Hindlimb muscle (tissue), 1 donor: ENCODE data around the gene TMEM208. TPM values are rescaled to one million over a fixed set of nuclear protein-coding genes. Genes with fewer than 3 reads are reported as not detected.
A peak's percentile ranks its signal among the peaks of the same experiment; 100 is the strongest.

Experiments used
- DNase-seq: peaks from one replicate; pipeline ENCODE4 v3.0.0-alpha.2; 2013
- polyA plus RNA-seq: library from polyadenylated mRNA; unstranded; fragments of 120-200 nt; gene quantifications from one replicate; pipeline ENCODE4 v1.2.1, GENCODE V29; 2013; ENCODE audit not compliant: insufficient read length

The TMEM208 gene
- polyA plus RNA-seq: 17.5 TPM

DNA sequence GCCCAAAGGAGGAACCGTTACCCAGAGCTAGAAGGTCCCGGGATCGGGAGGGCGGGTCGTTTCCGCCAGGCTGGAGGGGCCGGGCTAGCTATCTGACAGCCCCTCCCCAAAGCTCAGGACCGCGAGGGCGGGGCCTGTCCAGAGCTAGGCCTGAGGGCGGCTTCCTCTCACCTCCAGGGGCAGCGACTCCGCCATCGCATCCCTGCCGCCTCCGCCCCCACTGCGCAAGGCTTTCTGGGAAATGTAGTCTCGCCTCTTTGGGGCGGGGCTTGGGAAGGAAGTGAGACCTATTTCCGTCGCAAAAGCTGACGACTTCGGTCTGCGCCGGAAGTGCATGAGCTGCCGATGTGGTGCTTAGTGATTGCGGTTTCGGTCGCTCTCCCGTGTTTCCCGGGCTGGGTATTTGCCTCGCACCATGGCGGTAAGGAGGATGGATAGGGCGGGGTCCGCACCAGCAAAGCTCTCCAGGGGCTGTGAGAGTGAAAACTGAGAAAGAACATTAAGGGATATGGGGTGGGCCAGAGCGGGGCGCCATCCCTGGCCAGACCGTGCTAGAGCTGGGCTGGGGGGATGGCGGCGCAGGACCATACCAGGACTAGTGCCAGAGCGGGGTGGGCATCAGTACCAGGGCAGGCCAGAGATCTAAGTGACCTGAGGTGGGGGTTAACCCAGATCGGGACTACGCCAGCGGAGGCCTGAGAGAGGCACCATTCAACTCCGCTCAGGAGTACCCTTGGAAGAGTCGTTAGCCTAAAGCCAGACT lies at the start of gene TMEM208:
Gene TMEM208, plus strand, starts transcription at position 327 of the 763 bp plus-strand sequence. Its CDS starts 89 bp downstream, at position 416.
- DNase-seq: peak; percentile 98

DNA sequence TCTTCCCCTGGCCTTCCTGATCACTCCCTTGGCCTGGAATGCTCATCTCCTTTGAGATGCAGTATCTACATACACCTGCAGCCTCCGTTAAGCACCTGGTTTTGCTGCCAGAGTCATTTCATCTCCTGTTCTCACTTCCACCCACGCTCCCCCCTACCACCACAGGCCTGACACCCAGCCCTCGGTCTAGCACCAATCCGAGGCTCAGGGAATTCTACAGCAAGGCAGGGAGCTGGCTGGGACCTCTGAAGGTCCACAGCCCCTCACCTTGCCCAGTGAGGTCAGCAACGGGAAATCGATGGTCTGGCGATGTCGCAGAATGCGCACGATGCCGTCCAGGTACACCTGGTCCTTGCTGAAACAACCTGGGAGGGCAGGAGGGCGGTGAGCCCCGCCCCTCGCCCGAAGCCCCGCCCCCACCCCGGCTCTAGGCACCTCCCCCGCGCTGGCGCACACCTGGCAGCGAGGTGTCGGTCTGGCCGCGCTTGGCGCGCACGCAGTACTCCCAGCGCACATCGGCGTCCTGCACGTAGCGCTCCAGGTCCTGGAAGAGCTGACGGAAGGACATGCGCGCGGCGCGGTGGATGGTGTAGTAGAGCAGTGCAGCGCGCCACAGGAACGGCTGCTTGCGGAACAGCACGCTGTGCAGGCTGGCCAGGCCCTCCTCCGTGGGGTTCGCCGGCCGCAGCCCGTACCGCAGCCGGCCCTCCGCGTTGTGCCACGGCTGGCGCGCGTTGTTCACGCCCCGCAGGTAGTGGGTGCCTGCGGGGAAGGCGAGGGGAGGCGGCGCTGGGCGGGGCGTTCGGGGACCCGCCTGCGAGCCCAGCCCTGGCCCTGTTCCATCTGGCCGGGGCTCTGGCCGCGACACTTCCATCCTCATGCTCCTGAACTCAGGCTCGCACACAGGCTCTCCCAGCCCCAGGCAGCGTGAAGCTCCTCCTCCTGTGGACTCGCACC lies 48.9 kb upstream of the TMEM208 start:
- DNase-seq: peak; percentile 57

DNA sequence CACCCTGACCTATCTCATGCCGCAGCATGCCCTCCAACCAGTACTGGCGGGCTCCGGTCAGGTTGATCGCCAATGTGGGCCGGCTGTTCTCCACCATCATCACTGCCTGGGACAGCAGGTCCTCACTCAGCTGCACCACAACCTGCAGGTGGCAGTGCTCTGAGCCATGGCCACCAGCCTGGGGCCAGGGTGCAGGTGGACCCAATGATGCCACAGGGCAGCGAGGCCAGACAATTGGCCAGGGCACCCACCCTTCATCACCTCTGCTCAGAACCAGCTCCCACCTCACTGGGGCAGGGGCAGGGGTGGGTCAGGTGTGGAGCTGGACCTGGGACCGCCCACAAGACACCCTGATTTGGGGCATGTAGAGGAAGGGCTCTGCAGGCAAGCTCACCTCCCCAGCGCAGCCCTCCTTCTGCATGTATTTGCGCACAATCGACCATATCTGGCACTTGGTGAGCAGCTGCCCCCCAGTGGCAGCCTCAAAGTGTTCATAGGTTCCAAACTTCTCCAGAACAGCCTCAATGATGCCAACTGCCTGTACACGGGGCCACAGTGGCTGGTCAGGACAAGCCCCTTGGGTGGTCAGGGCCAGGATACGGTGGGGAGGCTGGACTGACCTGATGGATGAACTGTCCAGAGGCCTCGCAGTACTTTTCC lies 47.4 kb upstream of the TMEM208 start:
- DNase-seq: no peak

DNA sequence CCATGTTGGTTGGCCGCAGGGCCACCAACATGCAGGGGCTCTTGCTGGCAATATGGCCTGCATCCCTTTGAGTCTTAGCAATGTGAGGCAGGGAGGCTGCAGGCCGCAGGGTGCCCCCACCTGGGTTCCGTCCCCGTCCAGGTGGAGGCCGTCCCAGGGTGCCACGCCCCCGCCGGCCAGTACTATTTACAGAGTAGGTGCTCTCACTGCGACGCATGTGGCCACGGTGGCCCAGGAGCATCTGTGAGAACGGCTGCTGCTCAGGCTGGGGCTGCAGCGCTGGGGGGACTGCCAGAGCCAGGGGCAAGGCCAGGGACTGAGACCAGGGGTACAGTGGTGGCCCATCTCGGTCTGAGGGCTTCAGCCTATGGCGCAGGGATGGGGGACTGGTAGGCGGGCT lies 46.8 kb upstream of the TMEM208 start:
- DNase-seq: no peak

DNA sequence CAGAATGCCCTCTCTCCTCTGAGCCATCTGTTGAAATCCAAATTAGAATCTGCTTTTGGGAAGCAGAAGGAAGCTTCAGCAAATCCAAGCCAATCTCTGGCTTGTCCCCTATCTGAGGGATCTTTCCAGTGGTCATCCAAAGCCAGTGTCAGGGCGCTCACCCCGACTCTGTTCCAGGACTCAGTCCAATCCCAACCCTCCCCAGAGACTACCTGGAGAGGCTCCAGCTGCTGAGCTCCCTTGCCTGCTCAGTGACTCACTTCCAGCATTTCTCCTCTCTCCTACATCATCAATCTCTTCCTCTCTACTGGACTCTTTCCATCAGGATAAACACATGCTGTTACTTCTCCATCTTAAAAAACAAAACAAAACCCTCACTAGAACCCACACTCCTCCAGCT lies 45.6 kb upstream of the TMEM208 start:
- DNase-seq: no peak

DNA sequence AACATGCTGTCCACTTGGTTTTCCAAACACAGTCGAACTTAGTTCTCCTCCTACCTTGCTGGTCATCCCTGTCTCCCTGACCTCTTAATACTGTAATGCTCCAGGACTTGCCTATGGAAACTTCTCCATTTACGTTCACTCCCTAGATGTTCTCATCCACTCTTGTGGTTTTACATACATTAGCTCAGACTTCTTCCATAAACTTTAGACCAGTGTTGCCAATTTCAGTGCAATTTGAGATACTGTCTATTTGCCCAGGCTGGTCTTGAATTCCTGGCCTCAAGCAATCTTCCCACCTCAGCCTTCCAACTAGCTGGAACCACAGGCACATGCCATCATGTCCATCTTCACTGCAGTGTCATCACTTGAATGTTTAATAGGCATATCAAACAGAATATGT lies 44.6 kb upstream of the TMEM208 start:
- no peak for DNase-seq

DNA sequence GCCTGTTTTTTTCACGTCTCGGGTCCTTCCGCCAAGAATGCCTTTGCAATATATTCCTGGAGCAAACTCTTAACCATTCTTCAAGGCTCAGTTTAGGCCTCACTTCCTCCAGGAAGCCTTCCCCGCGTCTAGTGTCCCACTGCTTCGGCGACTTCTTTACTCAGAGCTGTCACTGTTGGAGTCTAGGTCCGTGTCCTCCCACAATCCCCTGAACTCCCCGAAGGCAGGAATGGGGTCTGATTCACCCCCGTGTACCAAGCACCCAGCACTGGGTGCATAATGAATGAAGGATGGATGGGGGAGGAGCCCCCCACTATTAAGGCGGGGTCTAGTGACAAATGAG lies 43.7 kb upstream of the TMEM208 start:
- no peak for DNase-seq

DNA sequence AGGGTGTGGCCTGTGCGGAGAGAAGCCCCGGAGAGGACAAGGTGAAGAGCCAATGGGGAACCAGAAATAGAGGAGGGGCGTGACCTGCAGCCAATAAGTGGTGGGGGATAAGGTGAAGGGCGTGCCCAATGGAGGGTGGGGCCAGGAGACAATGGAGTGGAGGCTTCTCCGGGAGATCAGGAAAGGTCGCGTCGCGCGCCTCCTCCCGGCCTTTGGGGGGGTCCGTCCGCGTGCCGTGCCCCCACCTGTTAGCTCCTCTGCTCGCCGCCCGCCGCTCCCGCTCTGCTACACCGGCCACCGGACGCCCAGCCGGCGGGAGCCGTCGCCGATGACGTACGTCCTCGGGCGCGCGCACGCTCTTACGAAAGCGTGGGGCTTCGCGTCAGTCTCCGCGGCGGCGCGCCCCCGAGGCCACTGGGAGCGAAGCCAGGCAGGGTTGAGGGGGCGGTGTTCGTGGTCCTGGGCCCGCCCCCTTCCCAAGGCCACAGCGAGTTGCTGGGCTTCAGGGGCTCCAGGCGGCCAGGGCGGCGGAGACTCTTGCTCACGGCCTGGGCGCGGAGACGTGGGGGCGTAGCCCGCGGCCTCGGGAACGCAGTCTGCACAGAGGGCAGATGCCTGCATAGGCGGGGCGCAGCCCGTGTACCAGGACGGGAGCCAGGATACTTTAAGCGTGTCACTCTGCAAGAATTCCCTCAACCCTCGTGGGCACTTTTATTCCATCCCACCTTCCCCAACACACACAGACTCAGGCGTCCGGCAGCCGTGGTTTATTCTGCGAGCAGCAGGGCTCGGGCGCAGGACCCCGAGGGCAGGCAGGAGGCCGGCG lies 43.1 kb upstream of the TMEM208 start, which contains the start of gene MATCAP1:
Gene MATCAP1, minus strand, starts transcription at position 337 of the 826 bp plus-strand sequence. CDS start 3,353 bp downstream, outside the sequence.
- peak; percentile 96 for DNase-seq

DNA sequence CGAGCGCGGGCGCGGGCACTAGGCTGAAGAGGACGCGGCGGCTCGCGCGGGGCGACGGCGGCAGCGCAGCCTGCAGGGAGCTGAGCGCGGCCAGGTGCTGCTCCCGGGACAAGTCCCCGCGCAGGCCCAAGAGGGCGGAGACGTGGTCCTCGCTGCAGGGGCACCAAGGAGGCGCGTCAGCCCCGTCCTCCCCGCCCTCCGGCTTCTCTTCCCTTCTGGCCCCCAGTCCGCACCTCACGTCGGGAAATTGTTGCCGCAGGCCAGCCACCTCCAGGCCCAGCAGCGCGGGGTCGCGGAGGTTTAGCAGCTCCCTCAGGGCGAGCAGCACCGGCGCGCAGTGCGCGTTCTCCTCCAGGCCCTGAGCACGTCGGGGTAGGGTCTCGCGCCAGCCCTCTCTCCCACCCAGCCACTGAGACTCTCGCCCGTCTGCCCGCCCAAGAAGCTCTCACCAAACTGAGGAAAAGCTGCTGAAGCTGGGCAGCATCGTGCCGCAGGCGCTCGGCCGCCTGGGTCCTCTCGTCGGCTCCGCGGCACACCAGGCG lies 42.4 kb upstream of the TMEM208 start:
- no peak for DNase-seq

DNA sequence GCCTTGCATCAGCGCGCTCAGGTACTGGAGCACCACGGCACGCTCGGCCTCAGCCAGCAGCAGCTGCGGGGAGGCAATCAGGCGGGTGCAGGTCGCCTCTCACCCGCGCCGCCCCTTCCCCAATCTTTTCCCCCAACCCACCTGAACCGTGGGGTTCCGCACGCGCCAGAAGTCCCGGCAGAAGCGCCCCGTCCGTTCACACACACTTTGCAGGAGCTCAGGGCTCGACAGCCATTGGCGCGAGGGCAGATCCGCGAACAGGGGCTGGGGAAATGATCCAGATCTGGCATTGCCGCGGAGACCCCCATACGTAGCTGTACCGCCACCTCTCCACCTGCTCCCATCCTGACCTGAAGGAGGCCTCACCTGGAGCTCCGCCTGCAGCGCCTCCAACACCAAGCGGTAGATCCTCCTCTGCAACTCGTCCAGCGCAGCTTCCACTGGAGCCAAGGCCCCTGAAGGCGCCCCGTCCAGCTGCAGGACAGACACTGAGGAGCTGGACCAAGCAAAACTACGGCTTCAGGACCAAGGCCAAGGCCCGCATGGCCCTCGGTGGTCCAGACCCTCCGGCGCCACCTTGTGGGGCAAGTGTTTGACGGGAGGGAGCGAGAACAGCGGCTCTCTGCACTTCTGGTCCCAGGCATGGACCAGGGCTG lies 41.8 kb upstream of the TMEM208 start:
- DNase-seq: peak; percentile 89

DNA sequence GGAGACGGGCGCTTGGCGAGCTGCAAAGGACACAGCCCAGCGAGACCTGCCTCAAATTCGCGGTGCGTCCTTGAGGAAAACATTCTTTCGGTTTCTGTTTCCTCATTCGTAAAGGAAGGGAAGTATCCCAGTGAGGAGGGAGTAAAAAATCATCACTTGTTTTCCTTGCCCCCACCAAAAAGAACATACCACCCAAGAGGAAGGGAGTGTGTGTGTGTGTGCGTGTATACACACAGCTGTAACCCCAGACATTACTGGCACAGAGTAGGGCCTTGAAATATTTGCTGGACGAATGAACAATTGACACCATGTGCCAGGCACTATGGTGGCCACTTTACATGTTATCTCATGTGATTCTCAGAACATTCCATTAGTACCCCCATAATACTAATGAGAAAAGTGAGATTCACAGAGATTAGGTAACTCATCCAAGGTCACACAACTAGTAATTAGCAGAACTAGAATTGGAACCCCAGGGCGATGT lies 41.2 kb upstream of the TMEM208 start:
- DNase-seq: no peak

DNA sequence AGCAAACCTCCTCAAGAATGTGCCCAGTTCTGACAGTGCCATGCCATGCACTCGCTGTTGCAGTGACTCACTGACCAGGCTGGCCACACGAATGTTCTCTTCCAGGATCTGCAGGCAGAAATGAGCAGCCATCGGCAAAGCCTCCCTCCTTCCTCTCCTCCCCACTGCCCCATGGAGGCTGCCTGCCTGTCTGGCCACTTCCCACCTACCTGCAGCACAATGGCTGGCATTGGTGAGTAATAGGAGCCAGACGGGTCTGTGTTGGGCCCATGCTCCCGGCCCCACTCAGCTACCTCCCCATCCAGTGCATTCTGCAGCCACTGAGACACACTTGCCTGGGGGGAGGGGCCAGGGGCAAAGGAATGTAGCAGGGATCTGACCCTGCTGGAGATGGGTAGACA lies 40.4 kb upstream of the TMEM208 start:
- no peak for DNase-seq

DNA sequence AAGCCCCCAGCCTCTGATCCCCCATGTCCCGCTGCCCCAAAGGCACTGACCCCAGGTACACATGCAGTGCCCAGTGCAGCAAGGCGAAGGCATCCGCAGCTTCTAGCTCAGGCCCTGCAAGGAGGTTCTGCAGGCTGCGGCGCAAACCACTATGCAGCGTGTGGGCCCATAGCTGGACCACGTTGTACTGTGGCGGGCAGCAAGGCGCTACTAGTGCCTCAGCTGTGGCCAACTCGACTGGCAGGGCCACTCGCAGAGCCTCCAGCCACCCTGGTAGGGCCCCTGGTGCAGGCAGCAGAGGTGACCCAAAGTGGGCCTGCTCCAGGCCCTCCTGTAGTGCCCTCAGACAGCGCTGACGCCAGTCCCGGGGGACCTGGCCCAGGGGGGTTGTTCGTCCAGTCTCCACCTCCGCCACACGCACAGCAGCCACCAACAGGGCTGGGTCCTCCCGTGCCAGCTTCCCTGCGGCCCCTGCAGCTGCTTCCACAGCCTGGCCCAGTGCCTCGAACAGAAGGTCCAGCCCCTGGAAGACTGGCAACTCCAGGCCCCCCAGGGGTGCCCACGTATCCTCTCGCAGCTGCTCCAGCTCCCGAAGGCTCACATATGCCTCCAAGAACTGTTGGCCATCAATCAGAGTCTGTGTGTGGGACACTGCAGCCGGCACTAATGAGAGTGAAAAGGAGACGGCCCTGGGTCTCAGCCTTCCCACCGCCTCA lies 39.6 kb upstream of the TMEM208 start:
- DNase-seq: no peak

DNA sequence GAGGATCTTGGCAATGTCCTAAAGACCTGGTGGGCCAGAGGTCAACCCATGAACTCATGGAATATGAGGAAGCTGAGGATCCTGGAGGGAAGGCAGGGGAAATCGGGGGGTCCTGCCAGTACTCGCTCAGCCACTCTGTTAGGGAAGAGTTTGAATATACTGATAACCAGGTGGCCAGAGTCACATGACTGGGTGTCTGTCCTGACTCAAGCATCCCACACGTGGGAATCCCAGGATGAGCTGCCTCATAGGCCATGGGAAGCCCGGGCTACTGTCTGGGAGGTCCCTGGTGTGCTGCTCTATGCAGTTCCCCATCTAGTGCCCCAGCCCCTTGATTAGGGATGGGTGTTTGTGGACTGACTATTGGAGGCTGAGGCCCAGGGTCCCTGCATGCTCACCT lies 38.6 kb upstream of the TMEM208 start:
- no peak for DNase-seq

DNA sequence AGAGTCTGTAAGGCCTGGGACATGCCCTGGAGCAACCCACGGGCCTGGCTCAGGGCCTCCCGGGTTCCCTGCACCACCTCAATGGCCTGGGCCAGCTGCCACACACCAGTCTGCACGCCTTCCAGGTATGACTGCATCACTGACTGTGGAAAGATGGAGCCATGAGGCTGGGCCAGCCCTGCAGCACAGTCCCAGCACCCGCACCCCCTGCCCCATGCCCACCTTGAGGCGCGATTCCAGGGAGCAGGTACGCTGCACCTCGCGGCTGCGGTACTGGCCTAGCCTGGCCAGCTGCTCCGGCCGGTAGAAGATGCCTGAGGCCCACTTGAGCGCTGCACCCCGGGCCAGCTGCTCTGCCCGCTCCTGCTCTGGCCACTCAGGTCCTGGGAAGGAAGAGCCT lies 38.1 kb upstream of the TMEM208 start:
- no peak for DNase-seq

DNA sequence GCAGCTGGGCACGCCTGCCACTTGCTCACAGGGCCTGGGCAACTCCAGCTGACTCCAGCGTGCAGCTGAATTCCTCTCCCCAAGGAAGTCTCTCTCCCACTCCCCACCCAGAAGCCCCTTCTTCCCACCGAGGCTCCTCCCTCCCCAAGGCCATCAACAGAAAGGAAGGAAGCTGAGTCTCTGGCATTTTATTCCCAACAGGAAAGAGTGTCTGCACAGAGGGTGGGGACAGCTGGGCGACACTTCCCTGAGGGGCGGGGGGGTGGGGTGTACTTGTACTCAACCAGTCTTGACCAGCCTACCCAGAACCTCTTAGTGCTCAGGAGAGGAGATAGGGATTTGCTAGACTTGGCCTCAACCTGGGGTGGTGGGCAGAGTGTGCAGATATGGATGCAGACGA lies 36.9 kb upstream of the TMEM208 start, which contains the start of gene EXOC3L1:
Gene EXOC3L1, minus strand, starts transcription at position 96 of the 400 bp plus-strand sequence. CDS start 460 bp downstream, outside the sequence.
- no peak for DNase-seq

DNA sequence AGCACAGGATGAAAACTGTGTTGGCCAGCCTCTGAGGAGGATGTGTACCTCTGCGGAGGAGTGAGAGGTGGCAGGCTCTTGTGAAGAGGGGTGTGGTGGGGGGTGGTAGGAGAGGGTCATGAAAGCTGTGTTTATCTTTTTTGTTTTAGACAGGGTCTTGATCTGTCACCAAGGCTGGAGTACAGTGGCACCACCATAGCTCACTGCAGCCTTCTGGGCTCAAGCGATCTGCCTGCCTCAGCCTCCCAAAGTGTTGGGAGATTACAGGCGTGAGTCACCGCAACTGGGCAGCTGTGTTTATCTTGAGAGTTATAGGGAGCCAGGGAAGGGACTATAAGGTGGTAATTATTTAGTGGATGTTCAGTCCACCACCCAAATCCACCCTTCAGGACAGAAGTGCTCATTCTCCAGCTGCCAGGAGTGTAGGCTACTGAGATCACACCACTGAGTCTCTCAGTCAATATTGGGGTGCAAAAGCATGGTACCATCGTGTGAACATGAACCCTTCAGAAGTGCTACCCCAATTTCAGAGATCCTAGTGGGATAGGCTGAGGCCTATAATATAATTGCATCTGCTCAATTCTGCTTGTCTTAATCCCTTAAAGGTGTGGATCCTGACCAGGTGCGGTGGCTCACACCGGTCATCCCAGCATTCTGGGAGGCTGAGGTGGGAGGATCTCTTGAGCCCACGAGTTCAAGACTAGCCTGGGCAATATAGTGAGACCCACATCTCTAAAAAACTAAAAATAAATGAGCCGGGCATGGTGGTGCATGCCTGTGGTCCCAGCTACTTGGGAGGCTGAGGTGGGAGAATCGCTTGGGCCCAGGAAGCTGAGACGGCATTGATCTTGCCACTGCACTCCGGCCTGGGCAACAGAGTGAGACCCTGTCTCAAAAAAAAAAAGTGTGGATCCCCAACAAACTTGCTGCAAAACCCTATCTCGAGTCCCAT lies 36.2 kb upstream of the TMEM208 start:
- DNase-seq: no peak

DNA sequence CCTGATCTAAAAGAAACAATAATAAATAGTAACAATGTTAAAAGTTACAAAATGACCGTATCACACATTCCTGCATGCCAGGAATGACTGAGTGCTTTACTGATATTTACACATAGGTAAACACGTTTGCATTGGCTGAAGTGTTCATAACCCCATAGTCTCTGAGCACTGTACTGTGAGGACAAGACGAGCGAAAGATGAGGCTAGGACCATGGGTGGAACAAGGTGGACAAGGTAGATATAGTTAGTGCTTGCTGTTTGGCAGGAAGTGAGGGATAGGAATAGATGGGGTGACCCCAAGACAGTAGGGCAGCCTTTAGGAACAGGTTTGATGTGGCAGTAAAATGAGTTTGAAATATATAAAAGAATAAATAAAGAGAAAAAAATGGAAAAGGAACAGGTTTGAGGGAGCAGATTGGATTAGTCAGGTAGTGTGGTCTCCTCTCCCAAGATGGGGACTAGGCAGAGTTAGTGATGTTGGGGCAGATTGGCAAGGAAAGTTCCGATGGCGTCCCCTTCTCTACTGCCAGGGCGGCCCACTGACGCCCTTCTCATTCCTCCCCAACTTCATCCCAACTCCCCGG lies 35.4 kb upstream of the TMEM208 start:
- DNase-seq: no peak
